Ovary (tissue), 9 donors: ENCODE data around the gene PHC2. TPM values are rescaled to one million over a fixed set of nuclear protein-coding genes. Genes with fewer than 3 reads are reported as not detected.

Experiments used
- DNase-seq, 5 donors: peaks; one replicate each; pipeline ENCODE4 v3.0.0-alpha.2; 2019 to 2020
- H3K27ac ChIP-seq, 2 donors: fragments of 200-600 bp; one replicate each; pipeline versions ENCODE4 v1.5.1 to v1.8.0; 2019 to 2022
- H3K27me3 ChIP-seq: fragments of 200-600 bp; one replicate; pipeline ENCODE4 v1.8.0; 2022
- H3K36me3 ChIP-seq: fragments of 200-600 bp; sonication (generic); one replicate; pipeline ENCODE4 v1.5.1; 2019
- H3K4me1 ChIP-seq: one replicate; pipeline ENCODE4 v1.8.1; 2013; ENCODE audit warnings: mild to moderate bottlenecking, moderate library complexity; ENCODE audit not compliant: insufficient read depth
- H3K4me3 ChIP-seq: fragments of 200-600 bp; sonication (generic); one replicate; pipeline ENCODE4 v1.5.1; 2017
- H3K9me3 ChIP-seq, 2 donors: fragments of 200-600 bp in 1 of 2; sonication (generic) in 1 of 2; one replicate each; pipeline versions ENCODE4 v1.5.1 to v1.8.1; 2013 to 2019; ENCODE audit warnings: mild to moderate bottlenecking in 1 of 2, moderate library complexity in 1 of 2
- CTCF ChIP-seq, 3 donors: fragments of 450-650 bp in 2 of 3; fragments of 200-600 bp in 1 of 3; IDR thresholded peaks; one replicate each; pipeline versions ENCODE4 v1.5.1 to v1.8.0; 2016 to 2022; ENCODE audit warnings: antibody characterized with exemption in 3 of 3, mild to moderate bottlenecking in 1 of 3
- EP300 ChIP-seq: sonication (generic); formaldehyde crosslinking; IDR thresholded peaks from one replicate; pipeline ENCODE4 v1.6.1; 2017; ENCODE audit warnings: antibody characterized with exemption
- POLR2A ChIP-seq: fragments of 450-650 bp; IDR thresholded peaks from one replicate; pipeline ENCODE4 v1.6.1; 2017; ENCODE audit warnings: antibody characterized with exemption, mild to moderate bottlenecking, moderate library complexity
- WGBS, 3 donors: extraction: QIAGEN DNeasy Blood & Tissue Kit in 1 of 3; methylation state at CpG; one replicate each; pipeline versions ENCODE4 v1.1.5 to v1.1.7; 2013 to 2017; 5-methylcytosine and 5-hydroxymethylcytosine counted together
- intact Hi-C, 4 donors: fragments of 100-400 bp; cut with DNase I; formaldehyde crosslinking; loops; one replicate each; pipeline versions ENCODE4 v1.11.0 to v1.15.1; 2022 to 2023
- polyA plus RNA-seq, 2 donors: library from polyadenylated mRNA; stranded (reverse); fragments of 200-250 nt in 1 of 2; fragments of 350-450 nt in 1 of 2; fragmentation: Illumina TruSeq in 1 of 2; extraction: RNeasy Lipid Tissue Mini Kit (QIAGEN cat#74804) in 1 of 2; gene quantifications; one replicate each; pipeline ENCODE4 v1.2.3, GENCODE V29; 2013 to 2014
- total RNA-seq, 7 donors: library from RNA; depleted of rRNA in 2 of 7; stranded (reverse); fragments of >200 nt in 2 of 7; fragmentation: NEBNext Ultra II Directional in 3 of 7; extraction: Animal tissue kit (Norgen Biotek cat#: 25700) in 3 of 7; gene quantifications; one replicate each; pipeline versions ENCODE4 v1.1.0 to v1.2.4, GENCODE V29; 2016 to 2023
- donor health status: DM: no; HTN: no; CAD: no; lungs with moderate emphysema.
- donor health status: DM: no; HTN: no; CAD: no.
- donor health status: Bipolar disorder and iron deficiency.
- donor health status: DM: yes; HTN: yes; CAD: no.
- donor health status: DM: no; HTN: no; CAD: no.
- donor health status: DM: yes; HTN: yes; CAD: no.

Gene PHC2
- total and polyA plus RNA-seq, 9 donors: 52.3 to 101 (median 85.5) TPM

GRCh38 chr1:33276573-33277298, 154.2 kb downstream of the PHC2 start:
- peak in 1 of 5 donors; percentile 11 for DNase-seq
- peaks cover 2% of the 10 kb centered on the region for H3K4me1 ChIP-seq
- no peaks in the 10 kb centered on the region for H3K9me3 ChIP-seq
- H3K36me3 ChIP-seq: no peaks in the 10 kb centered on the region
- H3K27ac ChIP-seq: no peak overlapping the region
- intact Hi-C loops: no loop called here
- WGBS, 3 donors: 84 to 88% (median 87%) methylated on average over 28 to 30 of the region's 30 CpGs
- no peak overlapping the region for H3K4me3 ChIP-seq
- TF ChIP-seq POLR2A: no peak
- TF ChIP-seq CTCF (IDR thresholded peaks at IDR 0.05): no peak
- no peak for TF ChIP-seq EP300
- H3K27me3 ChIP-seq: no peaks in the 10 kb centered on the region

DNA sequence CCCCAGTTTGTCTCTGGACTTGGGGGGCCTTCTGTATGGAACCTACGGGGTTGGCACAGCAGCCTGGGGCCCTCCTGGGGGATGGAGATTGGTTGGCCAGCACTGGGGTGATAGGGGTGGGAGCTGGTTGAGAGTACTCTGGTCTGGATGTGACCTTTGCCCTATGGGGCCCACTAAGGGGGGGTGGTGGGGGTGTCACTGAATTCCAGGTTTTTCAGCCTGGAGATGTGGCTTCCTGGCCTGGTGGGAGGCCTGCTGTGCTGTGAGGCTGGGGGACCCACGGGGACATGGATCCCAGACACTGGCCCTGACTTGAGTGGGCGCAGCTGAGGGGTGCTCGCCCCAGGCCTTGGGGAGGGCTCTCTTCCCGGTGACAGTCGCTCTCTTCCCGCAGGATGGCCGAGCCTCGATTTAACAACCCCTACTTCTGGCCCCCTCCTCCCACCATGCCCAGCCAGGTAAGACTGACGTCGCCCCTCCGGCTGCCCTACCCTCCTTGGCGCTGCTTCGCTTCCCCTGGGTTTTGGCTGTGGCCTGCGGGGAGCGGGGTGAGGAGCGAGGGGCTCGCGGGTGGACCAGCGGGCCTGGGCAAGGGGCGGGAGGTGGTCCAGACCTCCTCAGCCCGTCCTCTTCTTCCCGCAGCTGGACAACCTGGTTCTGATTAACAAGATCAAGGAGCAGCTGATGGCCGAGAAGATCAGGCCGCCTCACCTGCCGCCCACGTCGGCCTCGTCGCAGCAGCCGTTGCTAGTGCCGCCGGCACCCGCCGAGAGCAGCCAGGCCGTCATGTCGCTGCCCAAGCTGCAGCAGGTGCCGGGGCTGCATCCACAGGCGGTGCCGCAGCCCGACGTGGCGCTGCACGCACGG, 155.0 kb downstream of the PHC2 start:
- TF ChIP-seq CTCF (IDR thresholded peaks at IDR 0.05) (no peak), EP300 (no peak), POLR2A (no peak)
- intact Hi-C loops: no loop called here
- peak in 1 of 5 donors; percentile 29 for DNase-seq
- WGBS, 3 donors: 93 to 95% (median 93%) methylated on average over 37 to 45 of the region's 45 CpGs
- no peak overlapping the region for H3K4me3 ChIP-seq
- peaks cover 2% of the 10 kb centered on the region for H3K4me1 ChIP-seq
- no peak overlapping the region for H3K27ac ChIP-seq
- no peaks in the 10 kb centered on the region for H3K9me3 ChIP-seq
- H3K36me3 ChIP-seq: no peaks in the 10 kb centered on the region
- no peaks in the 10 kb centered on the region for H3K27me3 ChIP-seq

DNA sequence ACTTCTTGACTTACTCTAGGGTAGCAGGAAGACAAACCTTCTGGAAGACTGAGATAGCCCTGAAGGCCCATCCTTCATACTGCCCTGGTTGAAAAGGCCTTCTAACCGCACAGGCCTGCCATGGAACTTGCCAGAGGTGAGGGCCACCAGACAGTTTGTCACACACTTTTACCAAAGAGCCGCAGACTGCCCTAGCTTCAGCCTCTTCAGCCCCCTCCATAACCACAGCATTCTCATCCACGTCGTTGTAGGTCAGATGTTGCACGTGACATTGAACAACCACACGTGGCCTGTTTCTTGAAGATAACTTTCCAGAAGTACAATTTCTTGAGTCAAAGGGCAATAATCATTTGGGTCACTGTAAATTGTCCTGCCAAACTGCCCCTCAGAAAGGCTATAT, 155.7 kb downstream of the PHC2 start:
- H3K27ac ChIP-seq: no peak overlapping the region
- H3K36me3 ChIP-seq: no peaks in the 10 kb centered on the region
- H3K9me3 ChIP-seq: no peaks in the 10 kb centered on the region
- H3K27me3 ChIP-seq: no peaks in the 10 kb centered on the region
- H3K4me3 ChIP-seq: no peak overlapping the region
- TF ChIP-seq POLR2A (no peak), EP300 (no peak)
- DNase-seq: peak in 1 of 5 donors; percentile 11
- WGBS, 3 donors: 72 to 85% (median 80%) methylated on average over 6 of the region's 6 CpGs
- H3K4me1 ChIP-seq: peaks cover 2% of the 10 kb centered on the region
- intact Hi-C loops: no loop called here

DNA sequence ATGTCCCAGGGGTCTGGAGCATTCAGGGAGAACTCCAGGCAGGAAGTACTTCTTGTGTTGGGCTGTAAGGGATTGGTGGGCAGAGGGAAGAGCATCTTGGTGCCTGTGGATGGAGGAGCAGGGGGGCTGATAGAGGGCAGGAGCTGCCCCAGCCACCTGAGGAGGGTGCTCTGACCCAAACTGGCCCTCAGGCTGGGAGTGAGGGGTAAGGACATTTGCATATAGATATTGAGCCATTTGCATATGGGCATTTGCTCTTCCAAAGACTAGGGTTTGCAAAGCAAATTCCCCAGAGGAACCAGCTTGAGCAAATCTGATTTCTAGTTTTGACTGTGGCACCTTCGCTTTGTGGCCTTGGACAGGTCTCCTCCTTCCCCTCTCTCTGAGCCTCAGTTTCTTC, 156.4 kb downstream of the PHC2 start:
- H3K4me1 ChIP-seq: peaks cover 4% of the 10 kb centered on the region
- 91 to 98% (median 97%) methylated on average over 1 of the region's 1 CpG for WGBS, 3 donors
- H3K27me3 ChIP-seq: no peaks in the 10 kb centered on the region
- H3K4me3 ChIP-seq: no peak overlapping the region
- H3K27ac ChIP-seq: no peak overlapping the region
- no peaks in the 10 kb centered on the region for H3K9me3 ChIP-seq
- no peaks in the 10 kb centered on the region for H3K36me3 ChIP-seq
- intact Hi-C loops: no loop called here
- TF ChIP-seq POLR2A (no peak), EP300 (no peak), CTCF (IDR thresholded peaks at IDR 0.05) (no peak)
- peak in 1 of 5 donors; percentile 5 for DNase-seq
